ENCODE data around the gene RHEX.

RHEX gene

DNA sequence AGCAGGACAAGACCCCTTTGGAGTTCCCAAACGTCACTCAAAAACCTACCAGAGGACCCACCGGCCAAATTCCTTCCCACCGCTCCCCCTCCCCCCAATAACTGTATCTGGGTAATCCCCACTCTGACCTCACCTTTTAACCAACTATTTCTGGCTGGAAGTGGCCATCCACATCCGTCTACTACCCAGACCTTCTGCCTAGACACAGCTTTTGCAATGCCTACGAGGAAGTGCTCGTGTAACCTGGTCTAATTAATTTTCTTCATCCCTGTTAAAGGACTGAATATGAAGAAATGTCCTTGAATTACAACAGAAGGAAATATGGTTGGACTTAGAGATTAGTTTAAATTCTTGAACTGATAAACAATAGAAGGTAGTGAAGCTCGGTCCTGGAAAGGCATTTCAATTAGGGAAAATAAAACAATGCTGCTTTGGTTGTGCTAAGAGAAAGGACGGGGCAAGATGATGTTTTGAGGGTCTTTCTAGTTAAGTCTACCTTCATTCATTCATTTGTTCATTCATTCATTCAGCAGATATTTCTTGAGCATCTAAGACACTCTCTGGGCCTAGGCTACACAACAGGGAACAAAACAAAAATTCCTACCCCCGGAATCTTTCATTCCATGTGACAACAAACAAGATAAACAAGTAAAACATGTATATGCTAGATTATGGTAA is 45.4 kb downstream of the RHEX start:
- DNase-seq, result no peak

- no peak for DNase-seq
Observed at GRCh38 chr1:206100226-206100815, 47.3 kb downstream of the RHEX start.

GRCh38 chr1:206101351-206102045 is 48.5 kb downstream of the RHEX start:
- no peak for DNase-seq

- no peak for DNase-seq
Observed at GRCh38 chr1:206102292-206102936, 49.4 kb downstream of the RHEX start.

DNA sequence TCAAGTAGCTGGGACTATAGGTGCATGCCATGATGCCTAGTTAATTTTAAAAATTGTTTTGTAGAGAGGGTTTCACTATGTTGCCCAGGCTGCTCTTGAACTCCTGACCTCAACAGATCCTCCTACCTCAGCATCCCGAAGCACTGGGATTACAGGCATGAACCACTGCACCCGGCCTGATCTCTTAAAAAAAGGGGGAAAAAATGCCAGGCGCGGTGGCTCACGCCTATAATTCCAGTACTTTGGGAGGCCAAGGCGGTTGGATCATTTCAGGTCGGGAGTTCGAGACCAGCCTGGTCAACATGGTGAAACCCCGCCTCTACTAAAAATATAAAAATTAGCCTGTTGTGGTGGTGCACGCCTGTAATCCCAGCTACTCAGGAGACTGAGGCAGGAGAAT is 51.0 kb downstream of the RHEX start:
- DNase-seq, result no peak

DNA sequence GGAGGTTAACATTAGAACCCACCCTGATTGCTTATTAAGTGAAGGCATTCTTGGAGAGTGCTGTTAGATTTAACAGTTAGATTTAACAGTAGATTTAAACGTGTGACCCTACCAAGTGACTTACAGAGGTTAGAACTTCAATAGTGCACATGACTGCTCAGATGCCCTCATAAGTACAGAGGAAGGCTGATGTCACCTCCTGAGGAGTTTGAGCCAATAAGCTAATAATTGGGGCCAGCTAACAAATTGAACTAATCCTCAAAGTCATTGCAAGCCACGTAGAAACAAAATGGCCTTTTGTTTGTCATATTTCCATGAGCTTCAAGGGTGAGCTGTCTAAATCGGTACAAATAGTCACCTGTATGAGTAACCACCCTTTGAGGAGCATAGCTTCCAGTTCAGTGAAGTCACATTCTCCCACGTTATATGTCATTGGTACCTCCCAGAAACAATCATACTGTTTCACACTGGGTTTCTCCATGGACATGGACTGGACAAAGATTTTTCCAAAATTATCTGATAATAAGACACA is 52.6 kb downstream of the RHEX start:
- no peak for DNase-seq

DNA sequence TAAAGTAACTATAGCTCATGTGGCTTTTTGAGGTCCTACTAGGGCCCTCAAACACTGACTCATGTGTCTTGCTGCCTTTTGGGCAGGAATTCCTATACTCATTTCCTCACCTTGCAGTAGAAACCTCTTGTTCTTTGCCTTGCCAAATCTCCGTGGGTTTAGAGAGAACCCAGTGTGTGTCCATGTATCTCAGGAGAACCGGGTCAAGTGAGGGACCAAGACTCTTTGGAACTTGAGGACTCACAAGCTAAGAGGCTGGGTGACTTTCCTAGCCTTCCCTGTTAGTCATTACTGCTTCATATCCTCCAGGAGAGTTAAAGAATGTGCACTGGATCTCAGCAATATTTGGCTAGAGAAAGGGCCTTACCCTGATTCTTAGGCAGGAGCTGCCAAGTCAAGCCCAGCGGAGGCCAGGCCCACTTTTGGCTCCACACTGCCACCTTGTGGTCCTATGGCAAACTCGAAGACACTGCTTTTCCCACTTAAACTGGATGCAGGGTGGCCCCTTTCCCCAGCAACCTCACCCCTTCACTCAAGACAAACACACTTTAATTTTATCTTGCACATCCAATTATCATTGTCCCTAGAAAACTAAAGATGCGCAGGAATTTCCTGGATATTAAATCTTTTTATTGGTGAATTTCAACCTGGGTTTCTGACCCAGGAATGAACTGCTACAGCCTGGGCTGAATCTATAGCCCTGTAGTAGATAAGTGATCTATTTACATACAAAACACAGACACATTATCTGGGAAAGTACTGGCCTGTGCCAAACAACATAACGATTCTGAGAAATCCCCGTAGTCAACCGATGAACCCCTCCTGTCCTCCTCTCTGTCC is 53.6 kb downstream of the RHEX start:
- DNase-seq, result peak; percentile 53

- DNase-seq, result no peak
Observed at GRCh38 chr1:206107168-206107544, 54.2 kb downstream of the RHEX start.

DNA sequence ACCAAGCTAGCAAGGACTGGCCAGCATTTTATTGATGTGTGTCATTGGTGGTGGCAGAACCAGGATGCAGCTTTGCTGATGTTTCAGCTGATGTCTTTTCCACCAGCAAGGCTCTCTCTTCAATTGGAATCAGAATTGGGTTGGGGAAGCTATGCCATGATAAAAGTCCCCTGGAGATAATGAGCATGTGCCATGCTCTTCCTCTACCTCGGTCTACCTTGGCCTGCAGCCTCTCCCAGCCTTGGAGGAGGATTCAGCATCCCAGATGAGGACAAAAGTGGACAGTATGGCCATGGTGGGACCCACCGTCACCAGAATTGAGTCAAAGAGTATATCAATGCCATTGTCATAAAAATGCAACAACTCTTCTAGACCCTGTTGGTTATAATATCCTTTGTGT is 55.7 kb downstream of the RHEX start:
- DNase-seq, result no peak

DNA sequence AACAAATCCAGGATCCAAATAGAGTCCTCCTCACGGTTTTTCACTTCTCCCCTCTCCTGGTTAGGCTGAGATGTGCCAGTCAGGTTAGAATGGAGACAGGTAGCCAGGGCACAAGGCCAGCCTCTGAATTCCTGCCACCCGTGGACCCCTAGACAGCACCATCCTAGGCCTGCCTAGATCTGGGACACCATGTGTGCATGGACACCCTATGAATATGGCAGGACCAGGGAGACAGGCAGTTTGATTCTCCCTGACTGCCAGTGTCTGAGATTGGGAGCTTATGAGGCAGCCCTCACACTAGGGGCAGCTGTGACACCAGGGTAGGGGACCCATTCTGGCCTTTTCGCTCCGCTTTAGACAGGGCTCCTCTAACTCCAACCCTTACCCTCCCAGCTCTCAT is 56.7 kb downstream of the RHEX start:
- no peak for DNase-seq

DNA sequence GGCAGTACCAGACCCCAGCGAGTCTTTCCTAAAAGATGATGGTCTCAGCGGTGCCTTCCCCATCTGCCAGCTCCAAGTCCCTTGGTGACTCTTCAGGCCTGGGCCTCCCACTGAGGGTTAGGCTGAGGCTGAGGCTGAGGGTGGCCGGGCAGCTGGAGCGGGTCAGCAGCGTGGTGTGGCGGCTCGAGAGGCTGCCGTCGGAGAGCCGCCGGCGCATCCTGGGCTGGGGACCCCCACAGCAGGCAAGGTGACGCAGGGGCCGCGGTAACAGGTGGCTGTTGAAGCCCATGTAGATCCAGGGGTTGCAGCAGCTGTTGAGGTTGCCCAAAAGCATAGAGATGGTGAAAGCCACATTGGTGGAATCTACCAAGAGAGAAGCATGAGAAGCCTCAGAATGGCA is 57.2 kb downstream of the RHEX start:
- no peak for DNase-seq

- no peak for DNase-seq
Observed at GRCh38 chr1:206110820-206111219, 57.8 kb downstream of the RHEX start.

- no peak for DNase-seq
Observed at GRCh38 chr1:206111271-206111927, 58.4 kb downstream of the RHEX start.

DNA sequence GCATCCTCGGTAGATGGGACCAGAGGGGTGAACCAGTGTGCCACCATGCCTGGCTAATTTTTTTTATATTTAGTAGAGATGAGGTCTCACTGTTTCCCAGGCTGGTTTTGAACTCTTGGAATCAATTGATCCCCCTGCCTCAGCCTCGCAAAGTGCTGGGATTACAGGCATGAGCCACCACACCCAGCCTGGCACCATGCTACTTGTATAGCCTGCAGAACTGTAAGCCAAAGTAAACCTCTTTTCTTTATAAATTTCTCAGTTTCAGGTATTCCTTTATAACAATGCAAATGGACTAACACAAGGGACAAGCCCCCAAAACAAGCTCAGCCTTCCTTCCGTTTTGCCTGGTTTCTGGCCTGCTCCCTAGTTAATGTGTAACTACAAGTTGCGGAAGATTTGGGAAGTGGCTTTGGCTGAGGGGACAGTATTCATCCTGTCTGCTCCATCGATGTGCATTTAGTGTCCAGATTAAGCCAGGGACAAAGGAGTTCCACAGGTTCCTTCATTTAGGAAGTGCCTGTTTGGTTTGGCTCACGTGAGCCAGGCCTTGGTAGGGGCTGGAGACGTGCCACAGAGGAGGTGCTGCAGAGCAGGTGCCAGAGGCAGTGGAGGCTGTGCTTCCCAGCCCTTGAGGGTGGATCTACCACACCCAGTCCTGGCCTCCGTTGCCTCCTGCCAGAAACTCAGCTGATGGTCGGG is 59.8 kb downstream of the RHEX start:
- no peak for DNase-seq

DNA sequence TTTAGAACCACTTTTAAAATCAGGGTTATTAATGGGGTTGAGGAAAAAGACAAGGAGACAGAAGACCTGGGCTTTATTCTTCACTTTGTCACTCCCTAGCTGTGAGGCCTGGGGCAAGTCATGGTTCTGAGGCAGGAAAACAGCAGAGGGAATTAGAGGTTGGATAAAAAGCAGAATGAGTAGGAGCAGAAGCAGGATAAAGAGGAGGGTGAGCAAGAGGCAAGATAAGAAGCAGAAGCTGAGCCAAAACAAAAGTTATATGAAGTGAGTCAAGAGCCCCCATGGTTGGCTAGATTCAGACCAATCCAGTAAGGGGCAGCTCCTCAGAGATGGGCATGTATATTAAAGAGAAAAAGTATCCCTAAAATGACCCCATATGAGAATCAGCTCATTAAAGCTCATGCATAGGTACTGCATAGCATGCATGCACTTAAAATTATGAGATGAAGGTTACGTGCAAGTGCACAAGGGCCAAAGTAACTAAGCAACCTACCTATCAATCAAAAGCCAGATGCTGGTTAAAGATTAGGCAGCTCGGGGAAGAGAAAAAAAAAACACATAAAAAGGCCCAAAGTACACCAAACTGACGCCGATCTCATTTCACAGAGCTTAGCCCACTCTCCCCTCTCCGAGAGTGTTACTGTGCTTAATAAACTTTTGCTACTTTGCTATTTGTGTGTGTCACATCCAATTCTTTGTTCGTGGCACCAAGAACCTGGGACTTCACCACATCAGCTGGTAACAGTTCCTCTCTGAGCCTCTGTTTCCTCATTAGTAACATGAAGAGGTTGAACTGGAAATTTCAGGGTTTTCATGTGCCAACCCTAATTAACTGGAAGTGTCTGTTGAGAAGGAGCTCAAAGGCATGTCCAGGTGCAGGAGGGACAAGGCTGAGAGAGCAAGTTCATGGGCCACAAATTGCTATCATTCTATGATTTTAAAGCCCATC is 62.0 kb downstream of the RHEX start:
- DNase-seq, result no peak

- DNase-seq, result no peak
Observed at GRCh38 chr1:206115791-206116190, 62.8 kb downstream of the RHEX start.

DNA sequence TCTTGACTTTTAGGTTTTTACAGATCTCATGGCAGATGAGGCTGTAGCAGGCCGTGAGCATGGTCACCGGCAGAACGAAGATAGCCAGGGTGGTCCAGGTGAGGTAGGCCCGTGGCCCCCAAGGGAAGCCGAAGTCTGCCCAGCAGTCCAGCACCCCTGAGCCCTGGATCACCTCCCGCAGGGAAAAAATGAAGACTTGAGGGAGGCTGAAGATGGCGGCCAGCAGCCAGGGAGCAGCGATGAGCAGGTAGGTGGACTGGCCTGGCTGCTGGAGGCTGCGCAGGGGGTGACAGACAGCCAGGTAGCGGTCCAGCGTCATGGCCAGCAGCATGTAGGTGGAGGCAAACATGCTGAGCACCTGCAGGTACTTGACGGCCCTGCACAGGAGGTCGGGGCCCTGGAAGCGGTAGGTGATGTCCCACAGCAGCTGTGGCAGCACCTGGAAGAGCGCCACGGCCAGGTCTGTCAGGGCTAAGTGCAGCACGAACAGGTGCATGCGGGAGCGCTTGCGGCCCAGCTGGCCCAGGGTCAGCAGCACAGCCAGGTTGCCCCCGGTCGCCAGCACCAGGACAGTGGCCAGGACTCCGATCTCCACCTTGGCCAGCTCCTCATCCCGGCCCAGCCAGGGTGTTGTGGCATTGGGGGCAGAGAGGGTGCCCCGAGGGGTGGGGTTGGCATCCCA is 63.4 kb downstream of the RHEX start:
- DNase-seq, result no peak

DNA sequence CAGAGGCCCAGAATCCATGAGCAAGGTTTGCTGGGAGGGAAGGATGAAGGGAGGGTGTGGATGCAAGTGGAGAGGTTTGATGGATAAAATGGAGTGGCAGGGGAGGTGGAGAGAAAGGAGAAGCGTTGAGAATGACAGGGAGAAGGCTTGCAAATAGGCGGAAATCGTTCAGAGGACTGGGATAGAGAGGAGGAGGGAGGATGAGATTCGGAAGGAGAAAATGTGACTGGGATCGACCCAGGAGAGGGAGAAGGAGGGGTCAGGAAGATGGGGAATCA is 63.8 kb downstream of the RHEX start:
- no peak for DNase-seq

DNA sequence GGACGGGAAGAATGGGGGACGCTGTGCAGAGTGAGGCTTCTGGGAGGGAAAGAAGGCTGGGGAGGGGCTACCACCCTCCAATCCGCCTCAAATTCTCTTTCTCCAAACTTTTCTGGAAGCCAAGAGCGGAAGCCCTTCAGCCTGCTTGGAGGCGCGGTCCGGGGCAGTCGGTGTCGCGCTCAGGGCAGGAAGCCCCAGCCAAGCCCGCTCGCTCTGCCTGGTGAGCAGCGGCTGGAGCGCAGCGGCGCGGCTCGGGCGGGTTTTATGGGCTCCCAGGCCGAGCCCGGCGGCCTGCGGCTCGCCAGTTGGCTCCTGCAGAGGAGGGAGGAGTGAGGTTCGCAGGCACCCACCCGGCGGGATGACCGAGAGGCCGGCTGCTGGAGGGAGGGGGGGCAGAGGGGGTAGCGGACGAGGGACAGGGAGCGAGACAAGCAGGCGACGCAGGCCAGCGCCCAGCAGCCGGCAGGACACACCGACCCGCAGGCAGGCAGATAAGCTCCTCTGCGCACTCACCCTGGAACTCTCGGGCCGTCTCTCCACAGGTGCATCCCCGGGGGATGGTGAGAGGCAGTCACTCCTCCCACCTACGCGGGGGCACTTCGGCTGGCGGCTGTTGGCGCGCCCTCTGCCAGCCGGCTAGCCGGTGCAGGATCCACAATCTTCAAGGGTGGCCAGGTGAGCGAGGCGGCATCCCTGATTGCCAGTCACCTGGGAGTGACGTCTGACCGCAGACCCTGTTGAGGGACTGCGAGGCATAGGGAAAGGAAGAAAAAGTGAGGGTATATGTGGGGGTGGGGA is 64.4 kb downstream of the RHEX start, which contains the start of gene AVPR1B:
AVPR1B (minus strand) TSS at position 238 of the 798 bp plus-strand sequence. CDS start 498 bp downstream, outside the sequence.
- no peak for DNase-seq
